ENCODE measurements around the gene PAEP.
"Not testable (repeated sequence)": the region's sequence is repeated elsewhere in the genome, so short reads cannot be mapped to it uniquely, and the experiment has no call there.

Gene PAEP

GRCh38 chr9:135561391-135562234 is at the start of gene PAEP:
Gene PAEP (plus strand): TSS chr9:135561756.
- no peak for DNase-seq

GRCh38 chr9:135512241-135512603 is 49.3 kb upstream of the PAEP start:
- DNase-seq: no peak

GRCh38 chr9:135512904-135513303 is 48.7 kb upstream of the PAEP start:
- no peak for DNase-seq

GRCh38 chr9:135513351-135513846 is 48.2 kb upstream of the PAEP start:
- DNase-seq: no peak

- not testable (repeated sequence) for DNase-seq
Measured at GRCh38 chr9:135513906-135514305, 47.6 kb upstream of the PAEP start.

- DNase-seq: no peak
Measured at GRCh38 chr9:135514342-135515082, 47.0 kb upstream of the PAEP start.

- DNase-seq: no peak
Measured at GRCh38 chr9:135515083-135515951, 46.2 kb upstream of the PAEP start.

GRCh38 chr9:135516132-135516860 is 45.3 kb upstream of the PAEP start:
- DNase-seq: no peak

GRCh38 chr9:135517407-135517822 is 44.1 kb upstream of the PAEP start:
- no peak for DNase-seq

- DNase-seq: no peak
Measured at GRCh38 chr9:135519179-135519971, 42.2 kb upstream of the PAEP start.

GRCh38 chr9:135520916-135521607 is 40.5 kb upstream of the PAEP start, which contains the start of gene LCN1:
Gene LCN1 (plus strand): TSS chr9:135521440. CDS start chr9:135521498, 58 bp downstream.
- no peak for DNase-seq

- DNase-seq: no peak
Measured at GRCh38 chr9:135521608-135522095, 39.9 kb upstream of the PAEP start.

GRCh38 chr9:135522137-135522877 is 39.2 kb upstream of the PAEP start:
- DNase-seq: no peak

GRCh38 chr9:135522931-135523330 is 38.6 kb upstream of the PAEP start:
- no peak for DNase-seq

- DNase-seq: no peak
Measured at GRCh38 chr9:135523521-135524129, 37.9 kb upstream of the PAEP start.

GRCh38 chr9:135524130-135524861 is 37.3 kb upstream of the PAEP start:
- DNase-seq: no peak

- no peak for DNase-seq
Measured at GRCh38 chr9:135525241-135526088, 36.1 kb upstream of the PAEP start.
